Mucosa of rectum (tissue), 2 donors: Measurements from ENCODE around the gene DPF3.
"Not testable (repeated sequence)": the region's sequence is repeated elsewhere in the genome, so short reads cannot be mapped to it uniquely, and the experiment has no call there.

Experiments
- H3K27ac ChIP-seq, 2 donors: one replicate each; pipeline ENCODE4 v1.7.0; 2013; ENCODE audit warnings: inconsistent platforms in 2 of 2, low read depth in 2 of 2, low read length in 2 of 2
- H3K27me3 ChIP-seq, 2 donors: one replicate each; pipeline ENCODE4 v1.7.0; 2013; ENCODE audit warnings: low read length in 2 of 2; ENCODE audit not compliant: control insufficient read depth in 2 of 2, insufficient read depth in 2 of 2
- H3K36me3 ChIP-seq, 2 donors: one replicate each; pipeline ENCODE4 v1.7.0; 2013; ENCODE audit warnings: low read length in 2 of 2; ENCODE audit not compliant: control insufficient read depth in 2 of 2, insufficient read depth in 2 of 2
- H3K4me1 ChIP-seq, 2 donors: one replicate each; pipeline ENCODE4 v1.7.0; 2013; ENCODE audit warnings: low read length in 2 of 2, mild to moderate bottlenecking in 1 of 2; ENCODE audit not compliant: control insufficient read depth in 2 of 2, insufficient read depth in 2 of 2
- H3K4me3 ChIP-seq, 2 donors: one replicate each; pipeline ENCODE4 v1.7.0; 2013; ENCODE audit warnings: low read length in 2 of 2
- H3K9ac ChIP-seq, 2 donors: one replicate each; pipeline ENCODE4 v1.7.0; 2013; ENCODE audit warnings: low read length in 2 of 2, low read depth in 1 of 2, mild to moderate bottlenecking in 1 of 2
- H3K9me3 ChIP-seq, 2 donors: one replicate each; pipeline ENCODE4 v1.7.0; 2013; ENCODE audit warnings: low read length in 2 of 2; ENCODE audit not compliant: control insufficient read depth in 2 of 2
- donor health status: healthy.
- donor health status: Normal muscosa, but diverticular disease.

DPF3 gene

GRCh38 chr14:72748921-72749320, 145.0 kb downstream of the DPF3 start:
- not testable (repeated sequence) for H3K4me3 ChIP-seq, H3K27ac ChIP-seq, H3K9me3 ChIP-seq, H3K36me3 ChIP-seq, H3K27me3 ChIP-seq, H3K4me1 ChIP-seq, H3K9ac ChIP-seq

GRCh38 chr14:72747652-72748051, 146.2 kb downstream of the DPF3 start:
- Histone ChIP-seq H3K27me3 (no peaks in the 10 kb centered on the region), H3K36me3 (peaks cover 0 to 3% of the 10 kb centered on the region in 2 donors), H3K9me3 (no peaks in the 10 kb centered on the region), H3K4me3 (no peak overlapping the region), H3K27ac (no peak overlapping the region), H3K4me1 (no peaks in the 10 kb centered on the region), H3K9ac (no peak overlapping the region)

GRCh38 chr14:72745991-72746980, 147.6 kb downstream of the DPF3 start:
- Histone ChIP-seq H3K9me3 (no peaks in the 10 kb centered on the region), H3K27ac (no peak overlapping the region), H3K4me3 (no peak overlapping the region), H3K36me3 (peaks cover 0 to 3% of the 10 kb centered on the region in 2 donors), H3K9ac (no peak overlapping the region), H3K4me1 (no peaks in the 10 kb centered on the region), H3K27me3 (no peaks in the 10 kb centered on the region)

GRCh38 chr14:72745546-72745945, 148.4 kb downstream of the DPF3 start:
- Histone ChIP-seq H3K27ac (no peak overlapping the region), H3K36me3 (peaks cover 0 to 3% of the 10 kb centered on the region in 2 donors), H3K9ac (no peak overlapping the region), H3K9me3 (no peaks in the 10 kb centered on the region), H3K4me1 (no peaks in the 10 kb centered on the region), H3K4me3 (no peak overlapping the region), H3K27me3 (no peaks in the 10 kb centered on the region)

DNA sequence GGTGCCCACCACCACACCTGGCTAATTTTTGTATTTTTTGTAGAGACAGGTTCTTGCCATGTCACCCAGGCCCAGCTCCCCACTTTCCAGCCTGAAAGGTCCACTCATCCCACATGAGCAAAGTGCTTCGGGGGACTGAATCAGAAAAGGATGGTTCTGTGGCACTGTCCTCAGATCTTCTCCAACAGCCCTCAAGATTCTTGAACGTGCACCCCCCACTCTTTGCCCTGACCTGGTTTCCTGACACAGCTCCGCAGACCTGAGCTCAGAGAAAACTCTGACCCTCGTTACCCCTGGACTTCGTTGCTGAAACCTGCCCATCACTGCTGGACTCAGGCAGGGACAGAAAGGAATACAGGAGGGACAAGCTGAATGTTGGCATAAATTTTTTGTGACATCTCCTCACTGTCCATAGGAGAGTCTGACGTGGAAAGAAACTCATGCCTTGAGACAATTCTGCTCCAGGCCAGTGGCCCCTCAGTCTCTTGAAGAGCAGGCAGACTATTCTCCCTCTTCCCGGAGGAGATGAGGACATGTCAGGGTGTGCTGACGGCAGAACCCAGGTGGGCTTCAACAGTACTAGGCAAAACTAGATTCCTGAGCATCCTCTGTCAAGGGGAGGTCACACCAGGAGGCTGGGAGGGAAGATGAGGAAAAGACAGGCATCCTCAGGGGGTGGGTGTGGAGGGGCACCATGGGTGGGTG, 149.3 kb downstream of the DPF3 start:
- H3K4me3 ChIP-seq: no peak overlapping the region
- no peak overlapping the region for H3K9ac ChIP-seq
- H3K4me1 ChIP-seq: no peaks in the 10 kb centered on the region
- H3K27ac ChIP-seq: no peak overlapping the region
- no peaks in the 10 kb centered on the region for H3K27me3 ChIP-seq
- H3K9me3 ChIP-seq: no peaks in the 10 kb centered on the region
- peaks cover 0 to 3% of the 10 kb centered on the region in 2 donors for H3K36me3 ChIP-seq

GRCh38 chr14:72743626-72744025, 150.3 kb downstream of the DPF3 start:
- peaks cover 0 to 3% of the 10 kb centered on the region in 2 donors for H3K36me3 ChIP-seq
- no peak overlapping the region for H3K9ac ChIP-seq
- H3K27ac ChIP-seq: no peak overlapping the region
- no peaks in the 10 kb centered on the region for H3K9me3 ChIP-seq
- no peaks in the 10 kb centered on the region for H3K4me1 ChIP-seq
- no peak overlapping the region for H3K4me3 ChIP-seq
- H3K27me3 ChIP-seq: no peaks in the 10 kb centered on the region

GRCh38 chr14:72742838-72743195, 151.1 kb downstream of the DPF3 start:
- Histone ChIP-seq H3K9ac (no peak overlapping the region), H3K27ac (no peak overlapping the region), H3K4me3 (no peak overlapping the region), H3K27me3 (no peaks in the 10 kb centered on the region), H3K36me3 (peaks cover 0 to 3% of the 10 kb centered on the region in 2 donors), H3K9me3 (no peaks in the 10 kb centered on the region), H3K4me1 (no peaks in the 10 kb centered on the region)

GRCh38 chr14:72742118-72742837, 151.6 kb downstream of the DPF3 start:
- no peak overlapping the region for H3K27ac ChIP-seq
- H3K36me3 ChIP-seq: peaks cover 0 to 3% of the 10 kb centered on the region in 2 donors
- H3K9ac ChIP-seq: no peak overlapping the region
- H3K9me3 ChIP-seq: no peaks in the 10 kb centered on the region
- no peaks in the 10 kb centered on the region for H3K4me1 ChIP-seq
- no peak overlapping the region for H3K4me3 ChIP-seq
- no peaks in the 10 kb centered on the region for H3K27me3 ChIP-seq

GRCh38 chr14:72741826-72742117, 152.1 kb downstream of the DPF3 start:
- Histone ChIP-seq H3K27me3 (no peaks in the 10 kb centered on the region), H3K9me3 (no peaks in the 10 kb centered on the region), H3K9ac (no peak overlapping the region), H3K27ac (no peak overlapping the region), H3K36me3 (peaks cover 0 to 3% of the 10 kb centered on the region in 2 donors), H3K4me1 (no peaks in the 10 kb centered on the region), H3K4me3 (no peak overlapping the region)
